GM10266 (cell line): ENCODE data around the gene SCFD2.

ENCODE experiments used
- DNase-seq: peaks from one replicate; pipeline ENCODE4 v3.0.0; 2012; ENCODE audit errors: extremely low spot score
- CTCF ChIP-seq: IDR thresholded peaks from 2 replicates; pipeline ENCODE4 v1.5.1; 2012; ENCODE audit warnings: mild to moderate bottlenecking, low read depth; ENCODE audit not compliant: control insufficient read depth, insufficient read depth; ENCODE audit errors: missing control alignments

The SCFD2 gene

GRCh38 chr4:53014881-53015280 lies 351.0 kb downstream of the SCFD2 start:
- no peak for TF ChIP-seq CTCF
- no peak for DNase-seq

- no peak for TF ChIP-seq CTCF
- no peak for DNase-seq
Observed at GRCh38 chr4:53013873-53014775, 351.7 kb downstream of the SCFD2 start.

- no peak for DNase-seq
- no peak for TF ChIP-seq CTCF
Observed at GRCh38 chr4:53012738-53013137, 353.1 kb downstream of the SCFD2 start.

- DNase-seq = no peak
- no peak for TF ChIP-seq CTCF
Observed at GRCh38 chr4:53011259-53011905, 354.5 kb downstream of the SCFD2 start.

GRCh38 chr4:53010318-53010717 lies 355.5 kb downstream of the SCFD2 start:
- no peak for DNase-seq

GRCh38 chr4:53009824-53010223 lies 356.0 kb downstream of the SCFD2 start:
- no peak for TF ChIP-seq CTCF
- DNase-seq = no peak

More at GRCh38 chr4:53010318-53010717, 355.5 kb downstream of the SCFD2 start:
- TF ChIP-seq CTCF = no peak

GRCh38 chr4:53007024-53007423 lies 358.8 kb downstream of the SCFD2 start:
- TF ChIP-seq CTCF = no peak
- no peak for DNase-seq
